Mucosa of stomach (tissue), 1 donor: ENCODE measurements around the gene WTAP.
"Not testable (repeated sequence)": the region's sequence is repeated elsewhere in the genome, so short reads cannot be mapped to it uniquely, and the experiment has no call there.

ENCODE experiments used
- H3K27me3 ChIP-seq: one replicate; pipeline ENCODE4 v1.7.0; 2013; ENCODE audit warnings: mild to moderate bottlenecking, low read length; ENCODE audit not compliant: control insufficient read depth, insufficient read depth
- H3K36me3 ChIP-seq: one replicate; pipeline ENCODE4 v1.7.0; 2013; ENCODE audit warnings: low read length; ENCODE audit not compliant: control insufficient read depth, insufficient read depth
- H3K4me1 ChIP-seq: one replicate; pipeline ENCODE4 v1.7.0; 2013; ENCODE audit warnings: mild to moderate bottlenecking, low read length; ENCODE audit not compliant: control insufficient read depth, insufficient read depth
- H3K4me3 ChIP-seq: one replicate; pipeline ENCODE4 v1.7.0; 2013; ENCODE audit warnings: low read length
- H3K9ac ChIP-seq: one replicate; pipeline ENCODE4 v1.7.0; 2013; ENCODE audit warnings: mild to moderate bottlenecking, low read length, moderate library complexity
- H3K9me3 ChIP-seq: one replicate; pipeline ENCODE4 v1.7.0; 2013; ENCODE audit warnings: mild to moderate bottlenecking, low read length, moderate library complexity; ENCODE audit not compliant: control insufficient read depth
- donor health status: Pancreatic carcinoma.

WTAP gene

GRCh38 chr6:159722655-159723054 lies 4.7 kb upstream of the WTAP start:
- no peaks in the 10 kb centered on the region for H3K9me3 ChIP-seq
- no peaks in the 10 kb centered on the region for H3K36me3 ChIP-seq
- H3K4me1 ChIP-seq = peaks cover 3% of the 10 kb centered on the region

GRCh38 chr6:159723259-159723658 lies 4.0 kb upstream of the WTAP start:
- no peak overlapping the region for H3K4me3 ChIP-seq
- no peak overlapping the region for H3K9ac ChIP-seq
- no peaks in the 10 kb centered on the region for H3K9me3 ChIP-seq
- no peaks in the 10 kb centered on the region for H3K27me3 ChIP-seq
- H3K4me1 ChIP-seq = peaks cover 3% of the 10 kb centered on the region
- no peaks in the 10 kb centered on the region for H3K36me3 ChIP-seq

More at GRCh38 chr6:159722655-159723054, 4.7 kb upstream of the WTAP start:
- Histone ChIP-seq H3K27me3 (no peaks in the 10 kb centered on the region), H3K4me3 (no peak overlapping the region), H3K9ac (no peak overlapping the region)

- Histone ChIP-seq H3K27me3 (no peaks in the 10 kb centered on the region), H3K4me3 (no peak overlapping the region), H3K9ac (no peak overlapping the region), H3K9me3 (no peaks in the 10 kb centered on the region), H3K4me1 (peaks cover 3% of the 10 kb centered on the region), H3K36me3 (no peaks in the 10 kb centered on the region)
Observed at GRCh38 chr6:159724778-159725177, 2.5 kb upstream of the WTAP start.

- not testable (repeated sequence) for H3K4me3 ChIP-seq, H3K9me3 ChIP-seq, H3K9ac ChIP-seq, H3K4me1 ChIP-seq, H3K36me3 ChIP-seq, H3K27me3 ChIP-seq
Observed at GRCh38 chr6:159725208-159725607, 2.1 kb upstream of the WTAP start.

- peak overlapping the region; percentile 87 for H3K4me3 ChIP-seq
- no peaks in the 10 kb centered on the region for H3K27me3 ChIP-seq
- H3K9ac ChIP-seq = peak overlapping the region; percentile 97
- H3K9me3 ChIP-seq = no peaks in the 10 kb centered on the region
- no peaks in the 10 kb centered on the region for H3K36me3 ChIP-seq
- peaks cover 3% of the 10 kb centered on the region for H3K4me1 ChIP-seq
Observed at GRCh38 chr6:159726255-159726917, 920 bp upstream of the WTAP start.

GRCh38 chr6:159727717-159728445 lies 575 bp downstream of the WTAP start:
- Histone ChIP-seq H3K9ac (peak overlapping the region; percentile 97), H3K9me3 (no peaks in the 10 kb centered on the region), H3K36me3 (no peaks in the 10 kb centered on the region), H3K27me3 (no peaks in the 10 kb centered on the region), H3K4me1 (peaks cover 3% of the 10 kb centered on the region), H3K4me3 (peak overlapping the region; percentile 68)

- Histone ChIP-seq H3K4me3 (peak overlapping the region; percentile 68), H3K27me3 (no peaks in the 10 kb centered on the region), H3K9me3 (no peaks in the 10 kb centered on the region), H3K36me3 (no peaks in the 10 kb centered on the region), H3K9ac (peak overlapping the region; percentile 97), H3K4me1 (peaks cover 3% of the 10 kb centered on the region)
Observed at GRCh38 chr6:159728531-159728964, 1.2 kb downstream of the WTAP start.

- no peaks in the 10 kb centered on the region for H3K9me3 ChIP-seq
- H3K27me3 ChIP-seq = no peaks in the 10 kb centered on the region
- no peaks in the 10 kb centered on the region for H3K36me3 ChIP-seq
- peaks cover 3% of the 10 kb centered on the region for H3K4me1 ChIP-seq
- H3K4me3 ChIP-seq = no peak overlapping the region
- no peak overlapping the region for H3K9ac ChIP-seq
Observed at GRCh38 chr6:159729598-159730331, 2.5 kb downstream of the WTAP start.

GRCh38 chr6:159730332-159730676 lies 3.0 kb downstream of the WTAP start:
- Histone ChIP-seq H3K27me3 (no peaks in the 10 kb centered on the region), H3K36me3 (no peaks in the 10 kb centered on the region), H3K4me3 (no peak overlapping the region), H3K9me3 (no peaks in the 10 kb centered on the region), H3K9ac (no peak overlapping the region), H3K4me1 (peaks cover 3% of the 10 kb centered on the region)

GRCh38 chr6:159732550-159732949 lies 5.2 kb downstream of the WTAP start:
- H3K9me3 ChIP-seq, H3K36me3 ChIP-seq, H3K4me1 ChIP-seq, H3K27me3 ChIP-seq, H3K9ac ChIP-seq, H3K4me3 ChIP-seq: not testable (repeated sequence)

- not testable (repeated sequence) for H3K4me1 ChIP-seq, H3K27me3 ChIP-seq, H3K9me3 ChIP-seq, H3K36me3 ChIP-seq, H3K4me3 ChIP-seq, H3K9ac ChIP-seq
Observed at GRCh38 chr6:159733395-159733794, 6.1 kb downstream of the WTAP start.

- Histone ChIP-seq H3K9me3 (no peaks in the 10 kb centered on the region), H3K9ac (no peak overlapping the region), H3K36me3 (no peaks in the 10 kb centered on the region), H3K4me1 (no peaks in the 10 kb centered on the region), H3K27me3 (no peaks in the 10 kb centered on the region), H3K4me3 (no peak overlapping the region)
Observed at GRCh38 chr6:159736908-159737307, 9.6 kb downstream of the WTAP start.
